ENCODE data around the gene ZNF398. TPM values are rescaled to one million over a fixed set of nuclear protein-coding genes. Genes with fewer than 3 reads are reported as not detected.
A peak's percentile ranks its signal among the peaks of the same experiment; 100 is the strongest.

ZNF398 gene
- polyA plus RNA-seq, 3 donors: 14.2 to 14.8 (median 14.4) TPM

GRCh38 chr7:149145031-149145845, 2.0 kb upstream of the ZNF398 start:
- DNase-seq (ENCODE audit: low read depth in 3 of 3, low spot score in 2 of 3): peak in 1 of 3 donors; percentile 17

GRCh38 chr7:149147752-149148653, 750 bp downstream of the ZNF398 start:
- DNase-seq (ENCODE audit: low read depth in 3 of 3, low spot score in 2 of 3): peak in 2 of 3 donors; percentile 21 to 35

- DNase-seq (ENCODE audit: low read depth in 3 of 3, low spot score in 2 of 3): no peak
Measured at GRCh38 chr7:149150981-149151380, 3.7 kb downstream of the ZNF398 start.

GRCh38 chr7:149153346-149153745, 6.1 kb downstream of the ZNF398 start:
- DNase-seq (ENCODE audit: low read depth in 3 of 3, low spot score in 2 of 3): no peak

GRCh38 chr7:149154056-149154455, 6.8 kb downstream of the ZNF398 start:
- DNase-seq (ENCODE audit: low read depth in 3 of 3, low spot score in 2 of 3): no peak

- DNase-seq (ENCODE audit: low read depth in 3 of 3, low spot score in 2 of 3): no peak
Measured at GRCh38 chr7:149156898-149157297, 9.6 kb downstream of the ZNF398 start.

- DNase-seq (ENCODE audit: low read depth in 3 of 3, low spot score in 2 of 3): no peak
Measured at GRCh38 chr7:149161241-149161848, 14.1 kb downstream of the ZNF398 start.

GRCh38 chr7:149166142-149166541, 18.9 kb downstream of the ZNF398 start:
- no peak for DNase-seq (ENCODE audit: low read depth in 3 of 3, low spot score in 2 of 3)

GRCh38 chr7:149166630-149167352, 19.5 kb downstream of the ZNF398 start:
- DNase-seq (ENCODE audit: low read depth in 3 of 3, low spot score in 2 of 3): no peak

GRCh38 chr7:149171892-149172533, 24.8 kb downstream of the ZNF398 start:
- DNase-seq (ENCODE audit: low read depth in 3 of 3, low spot score in 2 of 3): no peak

- no peak for DNase-seq (ENCODE audit: low read depth in 3 of 3, low spot score in 2 of 3)
Measured at GRCh38 chr7:149172534-149172920, 25.3 kb downstream of the ZNF398 start.

GRCh38 chr7:149175150-149175549, 27.9 kb downstream of the ZNF398 start:
- DNase-seq (ENCODE audit: low read depth in 3 of 3, low spot score in 2 of 3): no peak

- no peak for DNase-seq (ENCODE audit: low read depth in 3 of 3, low spot score in 2 of 3)
Measured at GRCh38 chr7:149179241-149179640, 32.0 kb downstream of the ZNF398 start.

GRCh38 chr7:149180722-149181449, 33.6 kb downstream of the ZNF398 start:
- no peak for DNase-seq (ENCODE audit: low read depth in 3 of 3, low spot score in 2 of 3)

- DNase-seq (ENCODE audit: low read depth in 3 of 3, low spot score in 2 of 3): no peak
Measured at GRCh38 chr7:149181450-149181790, 34.2 kb downstream of the ZNF398 start.

GRCh38 chr7:149184274-149184673, 37.0 kb downstream of the ZNF398 start:
- DNase-seq (ENCODE audit: low read depth in 3 of 3, low spot score in 2 of 3): no peak

- DNase-seq (ENCODE audit: low read depth in 3 of 3, low spot score in 2 of 3): no peak
Measured at GRCh38 chr7:149188213-149188612, 41.0 kb downstream of the ZNF398 start.

GRCh38 chr7:149188637-149189259, 41.5 kb downstream of the ZNF398 start:
- no peak for DNase-seq (ENCODE audit: low read depth in 3 of 3, low spot score in 2 of 3)

GRCh38 chr7:149191851-149192250, 44.6 kb downstream of the ZNF398 start:
- DNase-seq (ENCODE audit: low read depth in 3 of 3, low spot score in 2 of 3): no peak

All from right renal cortex interstitium (tissue), 3 donors.